ENCODE measurements around the gene RICTOR.
"Not testable (repeated sequence)": the region's sequence is repeated elsewhere in the genome, so short reads cannot be mapped to it uniquely, and the experiment has no call there.

Gene RICTOR

GRCh38 chr5:39059064-39059463 is 15.1 kb downstream of the RICTOR start:
- H3K4me3 Mint-ChIP-seq = peak overlapping the region; percentile 30 to 76
- H3K27ac Mint-ChIP-seq = peak overlapping the region; percentile 47 to 59
- peaks cover 31 to 59% of the 10 kb centered on the region in 2 donors for H3K4me1 Mint-ChIP-seq (ENCODE audit: low read depth in 2 of 2)
- no peaks in the 10 kb centered on the region for H3K9me3 Mint-ChIP-seq
- H3K27me3 Mint-ChIP-seq = no peaks in the 10 kb centered on the region
- ATAC-seq (replicated peaks) = peak; percentile 35
- peaks cover 8% of the 10 kb centered on the region for H3K36me3 Mint-ChIP-seq (ENCODE audit: insufficient read depth)
- DNase-seq = no peak

- peak; percentile 45 for ATAC-seq (replicated peaks)
- DNase-seq = no peak
- peak overlapping the region; percentile 59 to 76 for H3K4me3 Mint-ChIP-seq
- H3K27me3 Mint-ChIP-seq = no peaks in the 10 kb centered on the region
- H3K27ac Mint-ChIP-seq = peak overlapping the region; percentile 47 to 59
- no peaks in the 10 kb centered on the region for H3K9me3 Mint-ChIP-seq
- H3K36me3 Mint-ChIP-seq (ENCODE audit: insufficient read depth) = peaks cover 12% of the 10 kb centered on the region
- H3K4me1 Mint-ChIP-seq (ENCODE audit: low read depth in 2 of 2) = peaks cover 30 to 59% of the 10 kb centered on the region in 2 donors
Measured at GRCh38 chr5:39058178-39058921, 15.8 kb downstream of the RICTOR start.

GRCh38 chr5:39057734-39058133 is 16.5 kb downstream of the RICTOR start:
- peak; percentile 45 for ATAC-seq (replicated peaks)

GRCh38 chr5:39055768-39056398 is 18.3 kb downstream of the RICTOR start:
- Mint-ChIP-seq H3K9me3 (no peaks in the 10 kb centered on the region), H3K36me3 (ENCODE audit: insufficient read depth) (peaks cover 9% of the 10 kb centered on the region), H3K4me1 (ENCODE audit: low read depth in 2 of 2) (peaks cover 27 to 53% of the 10 kb centered on the region in 2 donors), H3K27ac (peak overlapping the region; percentile 7 to 20), H3K27me3 (no peaks in the 10 kb centered on the region), H3K4me3 (peak overlapping the region in 1 of 2 donors; percentile 13)
- ATAC-seq (replicated peaks) (no peak), DNase-seq (no peak)

More at GRCh38 chr5:39057734-39058133, 16.5 kb downstream of the RICTOR start:
- Mint-ChIP-seq H3K27me3 (no peaks in the 10 kb centered on the region), H3K27ac (peak overlapping the region in 1 of 2 donors; percentile 47), H3K36me3 (ENCODE audit: insufficient read depth) (peaks cover 12% of the 10 kb centered on the region), H3K4me3 (peak overlapping the region; percentile 59 to 76), H3K4me1 (ENCODE audit: low read depth in 2 of 2) (peaks cover 28 to 58% of the 10 kb centered on the region in 2 donors), H3K9me3 (no peaks in the 10 kb centered on the region)
- no peak for DNase-seq

GRCh38 chr5:39055027-39055767 is 19.0 kb downstream of the RICTOR start:
- H3K4me3 Mint-ChIP-seq = no peak overlapping the region
- H3K9me3 Mint-ChIP-seq = no peaks in the 10 kb centered on the region
- no peaks in the 10 kb centered on the region for H3K27me3 Mint-ChIP-seq
- H3K4me1 Mint-ChIP-seq (ENCODE audit: low read depth in 2 of 2) = peaks cover 28 to 53% of the 10 kb centered on the region in 2 donors
- ATAC-seq (replicated peaks) (no peak), DNase-seq (no peak)
- peak overlapping the region in 1 of 2 donors; percentile 20 for H3K27ac Mint-ChIP-seq
- H3K36me3 Mint-ChIP-seq (ENCODE audit: insufficient read depth) = peaks cover 9% of the 10 kb centered on the region

- Mint-ChIP-seq H3K27me3 (no peaks in the 10 kb centered on the region), H3K4me1 (ENCODE audit: low read depth in 2 of 2) (peaks cover 36 to 58% of the 10 kb centered on the region in 2 donors), H3K36me3 (ENCODE audit: insufficient read depth) (peaks cover 9% of the 10 kb centered on the region), H3K9me3 (no peaks in the 10 kb centered on the region), H3K27ac (no peak overlapping the region), H3K4me3 (no peak overlapping the region)
- DNase-seq (no peak), ATAC-seq (replicated peaks) (no peak)
Measured at GRCh38 chr5:39053189-39053588, 21.0 kb downstream of the RICTOR start.

- H3K9me3 Mint-ChIP-seq = no peaks in the 10 kb centered on the region
- ATAC-seq (replicated peaks) (no peak), DNase-seq (no peak)
- peaks cover 9% of the 10 kb centered on the region for H3K36me3 Mint-ChIP-seq (ENCODE audit: insufficient read depth)
- no peak overlapping the region for H3K4me3 Mint-ChIP-seq
- H3K4me1 Mint-ChIP-seq (ENCODE audit: low read depth in 2 of 2) = peaks cover 38 to 65% of the 10 kb centered on the region in 2 donors
- H3K27me3 Mint-ChIP-seq = no peaks in the 10 kb centered on the region
- H3K27ac Mint-ChIP-seq = no peak overlapping the region
Measured at GRCh38 chr5:39052141-39052540, 22.1 kb downstream of the RICTOR start.

GRCh38 chr5:39049315-39049714 is 24.9 kb downstream of the RICTOR start:
- Mint-ChIP-seq H3K4me1 (ENCODE audit: low read depth in 2 of 2) (peaks cover 30 to 67% of the 10 kb centered on the region in 2 donors), H3K27me3 (no peaks in the 10 kb centered on the region), H3K4me3 (peak overlapping the region in 1 of 2 donors; percentile 1), H3K9me3 (no peaks in the 10 kb centered on the region), H3K36me3 (ENCODE audit: insufficient read depth) (peaks cover 5% of the 10 kb centered on the region), H3K27ac (peak overlapping the region in 1 of 2 donors; percentile 36)
- DNase-seq (no peak), ATAC-seq (replicated peaks) (no peak)

GRCh38 chr5:39040875-39041274 is 33.3 kb downstream of the RICTOR start:
- H3K36me3 Mint-ChIP-seq (ENCODE audit: insufficient read depth) = no peaks in the 10 kb centered on the region
- no peak overlapping the region for H3K27ac Mint-ChIP-seq
- DNase-seq (peak in 2 of 3 experiments; percentile 2 to 14), ATAC-seq (replicated peaks) (no peak)
- H3K4me1 Mint-ChIP-seq (ENCODE audit: low read depth in 2 of 2) = peaks cover 37 to 60% of the 10 kb centered on the region in 2 donors
- no peak overlapping the region for H3K4me3 Mint-ChIP-seq
- no peaks in the 10 kb centered on the region for H3K27me3 Mint-ChIP-seq
- H3K9me3 Mint-ChIP-seq = no peaks in the 10 kb centered on the region

GRCh38 chr5:39034493-39034892 is 39.7 kb downstream of the RICTOR start:
- H3K9me3 Mint-ChIP-seq; H3K27me3 Mint-ChIP-seq; H3K27ac Mint-ChIP-seq; H3K36me3 Mint-ChIP-seq (ENCODE audit: insufficient read depth); DNase-seq; ATAC-seq (replicated peaks); H3K4me3 Mint-ChIP-seq: not testable (repeated sequence)
- H3K4me1 Mint-ChIP-seq (ENCODE audit: low read depth in 2 of 2) = peaks cover 42 to 69% of the 10 kb centered on the region in 2 donors

GRCh38 chr5:39031041-39031440 is 43.2 kb downstream of the RICTOR start:
- DNase-seq (no peak), ATAC-seq (replicated peaks) (no peak)
- Mint-ChIP-seq H3K4me3 (no peak overlapping the region), H3K27me3 (no peaks in the 10 kb centered on the region), H3K27ac (peak overlapping the region; percentile 1 to 19), H3K36me3 (ENCODE audit: insufficient read depth) (peaks cover 18% of the 10 kb centered on the region), H3K4me1 (ENCODE audit: low read depth in 2 of 2) (peaks cover 31 to 56% of the 10 kb centered on the region in 2 donors), H3K9me3 (no peaks in the 10 kb centered on the region)

- H3K36me3 Mint-ChIP-seq (ENCODE audit: insufficient read depth) = peaks cover 31% of the 10 kb centered on the region
Measured at GRCh38 chr5:39025456-39025855, 48.7 kb downstream of the RICTOR start.

GRCh38 chr5:39024884-39025283 is 49.3 kb downstream of the RICTOR start:
- peak overlapping the region in 1 of 2 donors; percentile 78 for H3K27ac Mint-ChIP-seq
- ATAC-seq (replicated peaks) (no peak), DNase-seq (no peak)
- peaks cover 31% of the 10 kb centered on the region for H3K36me3 Mint-ChIP-seq (ENCODE audit: insufficient read depth)
- no peaks in the 10 kb centered on the region for H3K9me3 Mint-ChIP-seq
- no peak overlapping the region for H3K4me3 Mint-ChIP-seq
- no peaks in the 10 kb centered on the region for H3K27me3 Mint-ChIP-seq
- peaks cover 29 to 52% of the 10 kb centered on the region in 2 donors for H3K4me1 Mint-ChIP-seq (ENCODE audit: low read depth in 2 of 2)

More at GRCh38 chr5:39025456-39025855, 48.7 kb downstream of the RICTOR start:
- no peak for DNase-seq
- Mint-ChIP-seq H3K4me3 (no peak overlapping the region), H3K4me1 (ENCODE audit: low read depth in 2 of 2) (peaks cover 33 to 57% of the 10 kb centered on the region in 2 donors), H3K27ac (peak overlapping the region in 1 of 2 donors; percentile 78), H3K27me3 (no peaks in the 10 kb centered on the region), H3K9me3 (no peaks in the 10 kb centered on the region)
- ATAC-seq (replicated peaks) = no peak

Measured in effector memory CD8-positive, alpha-beta T cell (primary cell).